HEK293 (cell line): Measurements from ENCODE around the gene TCF12.

Source experiments
- CTCF ChIA-PET: fragments of 350-600 bp; formaldehyde crosslinking; extraction: SDS; loops from one replicate; lab custom pipeline; 2021; ENCODE audit warnings: antibody characterized with exemption; lab: Yijun Ruan, JAX
- POLR2A ChIA-PET: fragments of 300-600 bp; formaldehyde crosslinking; extraction: SDS; loops from one replicate; lab custom pipeline; 2020; ENCODE audit warnings: antibody characterized with exemption, inconsistent platforms; lab: Yijun Ruan, JAX
- H3K27ac ChIP-seq: fragments of 200-500 bp; sonication (Bioruptor generic); 2 replicates; pipeline ENCODE4 v1.5.1; 2014; ENCODE audit warnings: low read depth, low read length, control low read depth, inconsistent platforms; ENCODE audit errors: extremely low read depth
- H3K36me3 ChIP-seq, 2 experiments: fragments of 200-500 bp in 1 of 2; sonication (Bioruptor generic) in 1 of 2; 1 replicate in 1 of 2; 2 replicates in 1 of 2; pipeline ENCODE4 v1.5.1; 2014 to 2017; ENCODE audit warnings: inconsistent platforms in 2 of 2, low read length in 2 of 2; ENCODE audit not compliant: control insufficient read depth in 2 of 2, insufficient read depth in 1 of 2
- H3K4me1 ChIP-seq: fragments of 200-500 bp; sonication (Bioruptor generic); 2 replicates; pipeline ENCODE4 v1.5.1; 2014; ENCODE audit warnings: mild to moderate bottlenecking, low read length, inconsistent platforms; ENCODE audit not compliant: control insufficient read depth, insufficient read depth
- H3K4me3 ChIP-seq: 2 replicates; pipeline ENCODE4 v1.5.1; 2011; ENCODE audit warnings: low read depth, mild to moderate bottlenecking, control low read depth, low read length, moderate library complexity
- H3K9me3 ChIP-seq: fragments of 200-500 bp; sonication (Bioruptor generic); 2 replicates; pipeline ENCODE4 v1.5.1; 2014; ENCODE audit warnings: low read depth, low read length, inconsistent platforms; ENCODE audit not compliant: control insufficient read depth, insufficient read depth
- BCL11A ChIP-seq: fragments of 450-650 bp; formaldehyde crosslinking; IDR thresholded peaks from 2 replicates; pipeline ENCODE4 v1.5.1; 2016; ENCODE audit warnings: low read depth, missing biosample characterization, missing genetic modification characterization
- BCL11B ChIP-seq: fragments of 450-650 bp; formaldehyde crosslinking; IDR thresholded peaks from 2 replicates; pipeline ENCODE4 v1.5.1; 2016; ENCODE audit warnings: low read depth, missing biosample characterization, missing genetic modification characterization
- KLF9 ChIP-seq: fragments of 450-650 bp; formaldehyde crosslinking; IDR thresholded peaks from 2 replicates; pipeline ENCODE4 v1.5.1; 2016; ENCODE audit warnings: missing biosample characterization, missing genetic modification characterization, low read depth
- OSR2 ChIP-seq: fragments of 450-650 bp; formaldehyde crosslinking; IDR thresholded peaks from 2 replicates; pipeline ENCODE4 v1.5.1; 2016; ENCODE audit warnings: missing biosample characterization, missing genetic modification characterization
- OVOL3 ChIP-seq: fragments of 450-650 bp; formaldehyde crosslinking; IDR thresholded peaks from 2 replicates; pipeline ENCODE4 v1.5.1; 2016; ENCODE audit warnings: missing biosample characterization, missing genetic modification characterization
- SALL2 ChIP-seq: fragments of 450-650 bp; formaldehyde crosslinking; IDR thresholded peaks from 2 replicates; pipeline ENCODE4 v1.5.0; 2017; ENCODE audit warnings: missing biosample characterization, mild to moderate bottlenecking, missing genetic modification characterization, borderline replicate concordance
- SP2 ChIP-seq: fragments of 450-650 bp; formaldehyde crosslinking; IDR thresholded peaks from 2 replicates; pipeline ENCODE4 v1.5.1; 2016; ENCODE audit warnings: missing biosample characterization, missing genetic modification characterization
- TCF7L2 ChIP-seq: IDR thresholded peaks from 2 replicates; pipeline ENCODE4 v1.6.1; 2011; ENCODE audit warnings: low read depth, mild to moderate bottlenecking, inconsistent platforms, low read length, moderate library complexity, borderline replicate concordance
- TRIM28 ChIP-seq: IDR thresholded peaks from 2 replicates; pipeline ENCODE4 v1.6.1; 2011; ENCODE audit warnings: low read length, control low read depth, borderline replicate concordance
- ZBTB48 ChIP-seq: fragments of 450-650 bp; formaldehyde crosslinking; IDR thresholded peaks from 2 replicates; pipeline ENCODE4 v1.5.1; 2016; ENCODE audit warnings: missing biosample characterization, missing genetic modification characterization
- ZBTB7A ChIP-seq: fragments of 450-650 bp; formaldehyde crosslinking; IDR thresholded peaks from 2 replicates; pipeline ENCODE4 v1.5.1; 2016; ENCODE audit warnings: low read depth, missing biosample characterization, missing genetic modification characterization
- ZBTB8A ChIP-seq: fragments of 450-650 bp; formaldehyde crosslinking; IDR thresholded peaks from 2 replicates; pipeline ENCODE4 v1.5.1; 2016; ENCODE audit warnings: missing biosample characterization, missing genetic modification characterization
- ZFHX2 ChIP-seq: fragments of 450-650 bp; formaldehyde crosslinking; conservative IDR thresholded peaks from 2 replicates; pipeline ENCODE4 v1.5.1; 2016; ENCODE audit warnings: missing biosample characterization, missing genetic modification characterization
- ZNF138 ChIP-seq: fragments of 450-650 bp; formaldehyde crosslinking; IDR thresholded peaks from 2 replicates; pipeline ENCODE4 v1.5.1; 2016; ENCODE audit warnings: missing biosample characterization, missing genetic modification characterization, borderline replicate concordance
- ZNF146 ChIP-seq: fragments of 450-650 bp; formaldehyde crosslinking; IDR thresholded peaks from 2 replicates; pipeline ENCODE4 v1.5.1; 2016; ENCODE audit warnings: missing biosample characterization, missing genetic modification characterization
- ZNF169 ChIP-seq: fragments of 450-650 bp; formaldehyde crosslinking; IDR thresholded peaks from 2 replicates; pipeline ENCODE4 v1.5.1; 2016; ENCODE audit warnings: missing biosample characterization, missing genetic modification characterization
- ZNF549 ChIP-seq: fragments of 450-650 bp; IDR thresholded peaks from 2 replicates; pipeline ENCODE4 v1.5.1; 2018; ENCODE audit warnings: missing biosample characterization, missing genetic modification characterization, mild to moderate bottlenecking, inconsistent platforms, moderate library complexity
- ZNF600 ChIP-seq: fragments of 450-650 bp; formaldehyde crosslinking; IDR thresholded peaks from 2 replicates; pipeline ENCODE4 v1.5.1; 2016; ENCODE audit warnings: missing biosample characterization, missing genetic modification characterization
- ZNF664 ChIP-seq: fragments of 450-650 bp; formaldehyde crosslinking; IDR thresholded peaks from 2 replicates; pipeline ENCODE4 v1.5.1; 2016; ENCODE audit warnings: missing biosample characterization, missing genetic modification characterization
- ZNF768 ChIP-seq: fragments of 450-650 bp; formaldehyde crosslinking; IDR thresholded peaks from 2 replicates; pipeline ENCODE4 v1.5.1; 2018; ENCODE audit warnings: missing biosample characterization, mild to moderate bottlenecking, missing genetic modification characterization
- ZNF785 ChIP-seq: fragments of 450-650 bp; formaldehyde crosslinking; IDR thresholded peaks from 2 replicates; pipeline ENCODE4 v1.5.1; 2016; ENCODE audit warnings: missing biosample characterization, missing genetic modification characterization
- ZSCAN23 ChIP-seq: fragments of 450-650 bp; formaldehyde crosslinking; IDR thresholded peaks from 2 replicates; pipeline ENCODE4 v1.5.1; 2016; ENCODE audit warnings: missing biosample characterization, missing genetic modification characterization
- ZSCAN30 ChIP-seq: fragments of 450-650 bp; IDR thresholded peaks from 2 replicates; pipeline ENCODE4 v1.5.1; 2018; ENCODE audit warnings: missing biosample characterization, mild to moderate bottlenecking, missing genetic modification characterization, moderate library complexity
- TF ChIP-seq, protein P1 (sequence below): fragments of 450-650 bp; formaldehyde crosslinking; IDR thresholded peaks from 2 replicates; pipeline ENCODE4 v1.5.1; 2016; ENCODE audit warnings: missing biosample characterization, missing genetic modification characterization
- TF ChIP-seq, protein P2 (sequence below): fragments of 450-650 bp; formaldehyde crosslinking; IDR thresholded peaks from 2 replicates; pipeline ENCODE4 v1.5.1; 2017; ENCODE audit warnings: missing biosample characterization, missing genetic modification characterization
- TF ChIP-seq, protein P3 (sequence below): fragments of 450-650 bp; formaldehyde crosslinking; IDR thresholded peaks from 2 replicates; pipeline ENCODE4 v1.5.1; 2016; ENCODE audit warnings: missing biosample characterization, missing genetic modification characterization
- TF ChIP-seq, protein P4 (sequence below): sonication (generic); formaldehyde crosslinking; IDR thresholded peaks from 2 replicates; pipeline ENCODE4 v1.8.1; 2022; ENCODE audit warnings: mild to moderate bottlenecking, moderate library complexity, missing genetic modification reagents
- TF ChIP-seq, protein P5 (sequence below): fragments of 450-650 bp; formaldehyde crosslinking; IDR thresholded peaks from 2 replicates; pipeline ENCODE4 v1.5.0; 2017; ENCODE audit warnings: missing biosample characterization, missing genetic modification characterization, borderline replicate concordance

The TCF12 gene

DNA sequence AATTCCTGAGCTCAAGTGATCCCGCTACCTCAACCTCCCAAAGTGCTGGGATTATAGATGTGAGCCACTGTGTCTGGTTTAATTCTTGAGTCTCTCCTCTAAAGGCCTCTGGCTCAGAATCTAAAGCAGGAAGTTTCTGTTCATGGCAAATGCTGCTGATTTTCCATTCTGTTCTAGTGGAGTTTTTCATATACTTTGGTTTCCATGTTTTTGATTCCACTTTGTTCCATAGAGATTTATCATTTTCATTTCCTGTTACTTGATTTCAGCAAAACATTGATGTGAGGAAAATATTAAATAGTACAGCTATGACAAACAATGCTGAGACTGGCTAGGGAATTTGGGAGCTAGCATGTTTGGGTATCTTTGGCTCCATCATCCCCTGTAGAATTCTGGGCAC is 205.6 kb downstream of the TCF12 start:
- CTCF ChIA-PET: no interaction called here
- Histone ChIP-seq H3K9me3 (no peaks in the 10 kb centered on the region), H3K27ac (no peak overlapping the region), H3K4me3 (no peak overlapping the region), H3K4me1 (no peaks in the 10 kb centered on the region; the same call in 1 of the 2 replicates), H3K36me3 (no peaks in the 10 kb centered on the region; a peak in 1 of 3 replicates)
- TF ChIP-seq ZNF169 (tag by site-specific recombination): no peak
- TF ChIP-seq ZNF768 (tag by site-specific recombination): no peak
- POLR2A ChIA-PET: no interaction called here

DNA sequence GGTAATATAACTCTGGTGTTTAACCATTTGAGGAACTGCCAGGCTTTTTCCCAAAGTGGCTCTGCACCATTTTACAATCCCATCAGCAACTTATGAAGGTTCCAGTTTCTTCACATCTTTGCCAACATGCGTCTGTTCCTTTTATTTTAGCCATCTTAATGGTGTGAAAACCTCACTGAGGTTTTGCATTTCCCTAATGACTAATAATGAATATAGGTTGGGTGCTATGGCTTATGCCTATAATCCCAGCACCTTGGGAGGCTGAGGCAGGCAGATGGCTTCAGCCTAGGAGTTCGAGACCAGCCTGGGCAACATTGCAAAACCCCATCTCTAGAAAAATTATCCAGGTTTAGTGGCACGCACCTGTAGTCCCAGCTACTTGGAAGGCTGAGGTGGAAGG is 210.6 kb downstream of the TCF12 start:
- no peak overlapping the region for H3K4me3 ChIP-seq
- H3K36me3 ChIP-seq: no peaks in the 10 kb centered on the region
- ChIA-PET POLR2A (no interaction called here), CTCF (no interaction called here)
- H3K4me1 ChIP-seq: peaks cover 3% of the 10 kb centered on the region; the same call in 1 of the 2 replicates
- H3K27ac ChIP-seq: no peak overlapping the region
- TF ChIP-seq TRIM28 (no peak), ZNF664 (tag by site-specific recombination) (no peak), ZNF549 (tag by site-specific recombination) (no peak), BCL11B (tag by site-specific recombination) (no peak), ZSCAN23 (tag by site-specific recombination) (no peak), KLF9 (no peak), ZBTB7A (tag by site-specific recombination) (no peak), ZBTB8A (tag by site-specific recombination) (no peak), ZFHX2 (tag by site-specific recombination) (no peak), ZBTB48 (no peak), ZNF785 (tag by site-specific recombination) (no peak), TCF7L2 (no peak)
- TF ChIP-seq, protein P1, sequence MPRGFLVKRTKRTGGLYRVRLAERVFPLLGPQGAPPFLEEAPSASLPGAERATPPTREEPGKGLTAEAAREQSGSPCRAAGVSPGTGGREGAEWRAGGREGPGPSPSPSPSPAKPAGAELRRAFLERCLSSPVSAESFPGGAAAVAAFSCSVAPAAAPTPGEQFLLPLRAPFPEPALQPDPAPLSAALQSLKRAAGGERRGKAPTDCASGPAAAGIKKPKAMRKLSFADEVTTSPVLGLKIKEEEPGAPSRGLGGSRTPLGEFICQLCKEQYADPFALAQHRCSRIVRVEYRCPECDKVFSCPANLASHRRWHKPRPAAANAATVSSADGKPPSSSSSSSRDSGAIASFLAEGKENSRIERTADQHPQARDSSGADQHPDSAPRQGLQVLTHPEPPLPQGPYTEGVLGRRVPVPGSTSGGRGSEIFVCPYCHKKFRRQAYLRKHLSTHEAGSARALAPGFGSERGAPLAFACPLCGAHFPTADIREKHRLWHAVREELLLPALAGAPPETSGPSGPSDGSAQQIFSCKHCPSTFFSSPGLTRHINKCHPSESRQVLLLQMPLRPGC (tag by site-specific recombination): no peak
- TF ChIP-seq, protein P2, sequence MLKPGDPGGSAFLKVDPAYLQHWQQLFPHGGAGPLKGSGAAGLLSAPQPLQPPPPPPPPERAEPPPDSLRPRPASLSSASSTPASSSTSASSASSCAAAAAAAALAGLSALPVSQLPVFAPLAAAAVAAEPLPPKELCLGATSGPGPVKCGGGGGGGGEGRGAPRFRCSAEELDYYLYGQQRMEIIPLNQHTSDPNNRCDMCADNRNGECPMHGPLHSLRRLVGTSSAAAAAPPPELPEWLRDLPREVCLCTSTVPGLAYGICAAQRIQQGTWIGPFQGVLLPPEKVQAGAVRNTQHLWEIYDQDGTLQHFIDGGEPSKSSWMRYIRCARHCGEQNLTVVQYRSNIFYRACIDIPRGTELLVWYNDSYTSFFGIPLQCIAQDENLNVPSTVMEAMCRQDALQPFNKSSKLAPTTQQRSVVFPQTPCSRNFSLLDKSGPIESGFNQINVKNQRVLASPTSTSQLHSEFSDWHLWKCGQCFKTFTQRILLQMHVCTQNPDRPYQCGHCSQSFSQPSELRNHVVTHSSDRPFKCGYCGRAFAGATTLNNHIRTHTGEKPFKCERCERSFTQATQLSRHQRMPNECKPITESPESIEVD (tag by site-specific recombination): no peak
- TF ChIP-seq, protein P3, sequence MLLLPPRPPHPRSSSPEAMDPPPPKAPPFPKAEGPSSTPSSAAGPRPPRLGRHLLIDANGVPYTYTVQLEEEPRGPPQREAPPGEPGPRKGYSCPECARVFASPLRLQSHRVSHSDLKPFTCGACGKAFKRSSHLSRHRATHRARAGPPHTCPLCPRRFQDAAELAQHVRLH: no peak
- TF ChIP-seq, all 188 proteins: peak for 0
- H3K9me3 ChIP-seq: no peaks in the 10 kb centered on the region

DNA sequence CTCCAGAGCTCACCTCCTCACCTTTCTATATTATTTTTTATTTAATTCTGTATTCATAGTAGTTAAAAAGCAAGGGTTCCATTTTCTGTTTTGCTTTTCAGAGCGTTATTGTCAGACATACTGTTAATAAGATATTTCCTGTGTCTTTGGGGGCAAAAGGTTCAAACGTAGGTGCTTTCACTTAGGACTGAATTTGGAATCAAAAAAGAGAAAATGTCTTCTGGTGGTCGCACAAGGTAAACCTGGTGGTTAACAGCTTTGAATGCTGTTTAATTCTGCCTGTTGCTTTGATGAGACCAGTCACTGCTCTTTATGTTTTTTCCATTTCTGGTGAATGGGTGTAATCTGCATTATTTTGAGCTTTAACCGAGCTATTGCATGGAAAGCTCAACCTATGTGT is 212.5 kb downstream of the TCF12 start:
- CTCF ChIA-PET: interaction anchor here (1.3 kb wide), 1 partner anchor 21 kb away, joined by 3 read pairs; no protein-coding TSS in a partner anchor
- POLR2A ChIA-PET: no interaction called here
- TF ChIP-seq ZNF600 (tag by site-specific recombination) (no peak), BCL11A (no peak), SALL2 (tag by site-specific recombination) (no peak), ZSCAN30 (no peak), OSR2 (no peak), OVOL3 (tag by site-specific recombination) (no peak), ZNF146 (tag by site-specific recombination) (no peak), ZNF138 (no peak), SP2 (tag by site-specific recombination) (no peak)
- TF ChIP-seq, protein P4, sequence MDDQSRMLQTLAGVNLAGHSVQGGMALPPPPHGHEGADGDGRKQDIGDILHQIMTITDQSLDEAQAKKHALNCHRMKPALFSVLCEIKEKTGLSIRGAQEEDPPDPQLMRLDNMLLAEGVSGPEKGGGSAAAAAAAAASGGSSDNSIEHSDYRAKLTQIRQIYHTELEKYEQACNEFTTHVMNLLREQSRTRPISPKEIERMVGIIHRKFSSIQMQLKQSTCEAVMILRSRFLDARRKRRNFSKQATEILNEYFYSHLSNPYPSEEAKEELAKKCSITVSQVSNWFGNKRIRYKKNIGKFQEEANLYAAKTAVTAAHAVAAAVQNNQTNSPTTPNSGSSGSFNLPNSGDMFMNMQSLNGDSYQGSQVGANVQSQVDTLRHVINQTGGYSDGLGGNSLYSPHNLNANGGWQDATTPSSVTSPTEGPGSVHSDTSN (CRISPR knock-in tag): no peak
- TF ChIP-seq, protein P5, sequence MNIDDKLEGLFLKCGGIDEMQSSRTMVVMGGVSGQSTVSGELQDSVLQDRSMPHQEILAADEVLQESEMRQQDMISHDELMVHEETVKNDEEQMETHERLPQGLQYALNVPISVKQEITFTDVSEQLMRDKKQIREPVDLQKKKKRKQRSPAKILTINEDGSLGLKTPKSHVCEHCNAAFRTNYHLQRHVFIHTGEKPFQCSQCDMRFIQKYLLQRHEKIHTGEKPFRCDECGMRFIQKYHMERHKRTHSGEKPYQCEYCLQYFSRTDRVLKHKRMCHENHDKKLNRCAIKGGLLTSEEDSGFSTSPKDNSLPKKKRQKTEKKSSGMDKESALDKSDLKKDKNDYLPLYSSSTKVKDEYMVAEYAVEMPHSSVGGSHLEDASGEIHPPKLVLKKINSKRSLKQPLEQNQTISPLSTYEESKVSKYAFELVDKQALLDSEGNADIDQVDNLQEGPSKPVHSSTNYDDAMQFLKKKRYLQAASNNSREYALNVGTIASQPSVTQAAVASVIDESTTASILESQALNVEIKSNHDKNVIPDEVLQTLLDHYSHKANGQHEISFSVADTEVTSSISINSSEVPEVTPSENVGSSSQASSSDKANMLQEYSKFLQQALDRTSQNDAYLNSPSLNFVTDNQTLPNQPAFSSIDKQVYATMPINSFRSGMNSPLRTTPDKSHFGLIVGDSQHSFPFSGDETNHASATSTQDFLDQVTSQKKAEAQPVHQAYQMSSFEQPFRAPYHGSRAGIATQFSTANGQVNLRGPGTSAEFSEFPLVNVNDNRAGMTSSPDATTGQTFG (tag by site-specific recombination): no peak
- Histone ChIP-seq H3K4me1 (peaks cover 3% of the 10 kb centered on the region; the same call in 1 of the 2 replicates), H3K9me3 (no peaks in the 10 kb centered on the region), H3K36me3 (no peaks in the 10 kb centered on the region), H3K27ac (no peak overlapping the region), H3K4me3 (no peak overlapping the region)
